ENCODE data around the gene TXNRD3. TPM values are rescaled to one million over a fixed set of nuclear protein-coding genes. Genes with fewer than 3 reads are reported as not detected.

The TXNRD3 gene
- polyA plus RNA-seq, 2 of the 4 experiments (the other 2 are of a cell fraction), result 4.6 to 5.8 TPM

GRCh38 chr3:126659915-126660886 lies 5.3 kb upstream of the TXNRD3 start:
- FAIRE-seq (no peak), ATAC-seq (peak; percentile 74), DNase-seq (ENCODE audit: low read depth in 1 of 2, low spot score in 1 of 2) (peak; percentile 23 to 44)
- Histone ChIP-seq H3K4me1 (no peaks in the 10 kb centered on the region), H3K9me3 (peaks cover 10% of the 10 kb centered on the region; the same call in 2 of the 3 replicates), H3K27ac (no peak overlapping the region), H3K4me2 (peak overlapping the region; percentile 32; the same call in 2 of the 3 replicates), H3K4me3 (no peak overlapping the region)
- CTCF ChIA-PET, result interaction anchor here (0.6 to 1.6 kb wide), 6 partner anchors 8 to 138 kb away, joined by 3 to 5 read pairs (median 3); no protein-coding TSS in a partner anchor
- 25% methylated on average over 17 of the region's 19 CpGs for WGBS (ENCODE audit: missing lambda C conversion rate)
- TF ChIP-seq, protein P1, sequence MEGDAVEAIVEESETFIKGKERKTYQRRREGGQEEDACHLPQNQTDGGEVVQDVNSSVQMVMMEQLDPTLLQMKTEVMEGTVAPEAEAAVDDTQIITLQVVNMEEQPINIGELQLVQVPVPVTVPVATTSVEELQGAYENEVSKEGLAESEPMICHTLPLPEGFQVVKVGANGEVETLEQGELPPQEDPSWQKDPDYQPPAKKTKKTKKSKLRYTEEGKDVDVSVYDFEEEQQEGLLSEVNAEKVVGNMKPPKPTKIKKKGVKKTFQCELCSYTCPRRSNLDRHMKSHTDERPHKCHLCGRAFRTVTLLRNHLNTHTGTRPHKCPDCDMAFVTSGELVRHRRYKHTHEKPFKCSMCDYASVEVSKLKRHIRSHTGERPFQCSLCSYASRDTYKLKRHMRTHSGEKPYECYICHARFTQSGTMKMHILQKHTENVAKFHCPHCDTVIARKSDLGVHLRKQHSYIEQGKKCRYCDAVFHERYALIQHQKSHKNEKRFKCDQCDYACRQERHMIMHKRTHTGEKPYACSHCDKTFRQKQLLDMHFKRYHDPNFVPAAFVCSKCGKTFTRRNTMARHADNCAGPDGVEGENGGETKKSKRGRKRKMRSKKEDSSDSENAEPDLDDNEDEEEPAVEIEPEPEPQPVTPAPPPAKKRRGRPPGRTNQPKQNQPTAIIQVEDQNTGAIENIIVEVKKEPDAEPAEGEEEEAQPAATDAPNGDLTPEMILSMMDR (IDR thresholded peaks at IDR 0.05), result no peak
- no peak for TF ChIP-seq NR3C1 (IDR thresholded peaks at IDR 0.05)
- no peak for TF ChIP-seq GATA3 (IDR thresholded peaks at IDR 0.05; ENCODE audit: borderline replicate concordance)
- no peak for TF ChIP-seq MAX (IDR thresholded peaks at IDR 0.05)
- TF ChIP-seq ZSCAN20 (CRISPR knock-in tag; IDR thresholded peaks at IDR 0.05), result no peak
- no peak for TF ChIP-seq PBX3 (IDR thresholded peaks at IDR 0.05)
- TF ChIP-seq EHMT2 (IDR thresholded peaks at IDR 0.05; ENCODE audit: low read depth), result no peak
- no peak for TF ChIP-seq MYC (IDR thresholded peaks at IDR 0.05; ENCODE audit: borderline replicate concordance, low read length)
- TF ChIP-seq FOXS1 (CRISPR knock-in tag; IDR thresholded peaks at IDR 0.05), result no peak
- no peak for TF ChIP-seq NFE2L2 (conservative IDR thresholded peaks at IDR 0.05; ENCODE audit: low read length)
- no peak for TF ChIP-seq CBX8 (IDR thresholded peaks at IDR 0.05)
- no peak for TF ChIP-seq MAZ (IDR thresholded peaks at IDR 0.05; ENCODE audit: borderline replicate concordance, low read depth, low read length)
- no peak for TF ChIP-seq ESRRA (IDR thresholded peaks at IDR 0.05; ENCODE audit: borderline replicate concordance, low read length)
- POLR2A ChIA-PET, result no interaction called here

- H3K4me2 ChIP-seq, result no peak overlapping the region
- 43% methylated on average over 3 of the region's 3 CpGs for whole genome bisulfite sequencing (ENCODE audit: missing lambda C conversion rate)
- TF ChIP-seq RARB (CRISPR knock-in tag; IDR thresholded peaks at IDR 0.05), result no peak
- no peak for TF ChIP-seq CHD4 (IDR thresholded peaks at IDR 0.05; ENCODE audit: borderline replicate concordance)
- TF ChIP-seq HOXB13 (CRISPR knock-in tag; IDR thresholded peaks at IDR 0.05; ENCODE audit: low read depth), result no peak
- TF ChIP-seq EHF (CRISPR knock-in tag; IDR thresholded peaks at IDR 0.05), result no peak
- TF ChIP-seq, protein P2, sequence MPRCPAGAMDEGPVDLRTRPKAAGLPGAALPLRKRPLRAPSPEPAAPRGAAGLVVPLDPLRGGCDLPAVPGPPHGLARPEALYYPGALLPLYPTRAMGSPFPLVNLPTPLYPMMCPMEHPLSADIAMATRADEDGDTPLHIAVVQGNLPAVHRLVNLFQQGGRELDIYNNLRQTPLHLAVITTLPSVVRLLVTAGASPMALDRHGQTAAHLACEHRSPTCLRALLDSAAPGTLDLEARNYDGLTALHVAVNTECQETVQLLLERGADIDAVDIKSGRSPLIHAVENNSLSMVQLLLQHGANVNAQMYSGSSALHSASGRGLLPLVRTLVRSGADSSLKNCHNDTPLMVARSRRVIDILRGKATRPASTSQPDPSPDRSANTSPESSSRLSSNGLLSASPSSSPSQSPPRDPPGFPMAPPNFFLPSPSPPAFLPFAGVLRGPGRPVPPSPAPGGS (IDR thresholded peaks at IDR 0.05), result no peak
- no peak for TF ChIP-seq MAZ (IDR thresholded peaks at IDR 0.05; ENCODE audit: borderline replicate concordance, low read depth, low read length)
- TF ChIP-seq PBX3 (IDR thresholded peaks at IDR 0.05), result no peak
- no peak for TF ChIP-seq CHD2 (IDR thresholded peaks at IDR 0.05; ENCODE audit: low read length, partially characterized antibody)
- no peak for TF ChIP-seq NPAS2 (CRISPR knock-in tag; IDR thresholded peaks at IDR 0.05; ENCODE audit: borderline replicate concordance)
- TF ChIP-seq RAD21 (conservative IDR thresholded peaks at IDR 0.05 in 1 of 2, IDR thresholded peaks at IDR 0.05 in 1 of 2), result no peak
- TF ChIP-seq, protein P3, sequence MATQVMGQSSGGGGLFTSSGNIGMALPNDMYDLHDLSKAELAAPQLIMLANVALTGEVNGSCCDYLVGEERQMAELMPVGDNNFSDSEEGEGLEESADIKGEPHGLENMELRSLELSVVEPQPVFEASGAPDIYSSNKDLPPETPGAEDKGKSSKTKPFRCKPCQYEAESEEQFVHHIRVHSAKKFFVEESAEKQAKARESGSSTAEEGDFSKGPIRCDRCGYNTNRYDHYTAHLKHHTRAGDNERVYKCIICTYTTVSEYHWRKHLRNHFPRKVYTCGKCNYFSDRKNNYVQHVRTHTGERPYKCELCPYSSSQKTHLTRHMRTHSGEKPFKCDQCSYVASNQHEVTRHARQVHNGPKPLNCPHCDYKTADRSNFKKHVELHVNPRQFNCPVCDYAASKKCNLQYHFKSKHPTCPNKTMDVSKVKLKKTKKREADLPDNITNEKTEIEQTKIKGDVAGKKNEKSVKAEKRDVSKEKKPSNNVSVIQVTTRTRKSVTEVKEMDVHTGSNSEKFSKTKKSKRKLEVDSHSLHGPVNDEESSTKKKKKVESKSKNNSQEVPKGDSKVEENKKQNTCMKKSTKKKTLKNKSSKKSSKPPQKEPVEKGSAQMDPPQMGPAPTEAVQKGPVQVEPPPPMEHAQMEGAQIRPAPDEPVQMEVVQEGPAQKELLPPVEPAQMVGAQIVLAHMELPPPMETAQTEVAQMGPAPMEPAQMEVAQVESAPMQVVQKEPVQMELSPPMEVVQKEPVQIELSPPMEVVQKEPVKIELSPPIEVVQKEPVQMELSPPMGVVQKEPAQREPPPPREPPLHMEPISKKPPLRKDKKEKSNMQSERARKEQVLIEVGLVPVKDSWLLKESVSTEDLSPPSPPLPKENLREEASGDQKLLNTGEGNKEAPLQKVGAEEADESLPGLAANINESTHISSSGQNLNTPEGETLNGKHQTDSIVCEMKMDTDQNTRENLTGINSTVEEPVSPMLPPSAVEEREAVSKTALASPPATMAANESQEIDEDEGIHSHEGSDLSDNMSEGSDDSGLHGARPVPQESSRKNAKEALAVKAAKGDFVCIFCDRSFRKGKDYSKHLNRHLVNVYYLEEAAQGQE (IDR thresholded peaks at IDR 0.05), result no peak
- ChIA-PET POLR2A (no interaction called here), CTCF (interaction anchor here (1.6 kb wide), 1 partner anchor 10 kb away, joined by 3 read pairs; no protein-coding TSS in a partner anchor)
- DNase-seq (ENCODE audit: low read depth in 1 of 2, low spot score in 1 of 2) (no peak), ATAC-seq (no peak), FAIRE-seq (no peak)
- peaks cover 10% of the 10 kb centered on the region; the same call in 2 of the 3 replicates for H3K9me3 ChIP-seq
- H3K27ac ChIP-seq, result no peak overlapping the region
- 0 out of 3 replicates have a peak, but pooled peaks cover 2% of the 10 kb centered on the region for H3K4me1 ChIP-seq
- no peak overlapping the region for H3K4me3 ChIP-seq
These were observed 3.7 kb upstream of the TXNRD3 start for GRCh38 chr3:126658584-126658983.
